Measurements from ENCODE around the gene COG1.

Gene COG1

GRCh38 chr17:73165616-73166404 lies 27.0 kb upstream of the COG1 start:
- H3K79me2 ChIP-seq (ENCODE audit: insufficient read depth, low read depth), result no peaks in the 10 kb centered on the region; the same call in 1 of the 2 replicates
- H3K4me1 ChIP-seq (ENCODE audit: low read depth, poor library complexity, severe bottlenecking), result peaks cover 48% of the 10 kb centered on the region
- peak overlapping the region; percentile 68 for H3K9ac ChIP-seq
- no peak overlapping the region for H3K4me3 ChIP-seq (IDR thresholded peaks at IDR 0.05; ENCODE audit: insufficient read depth, low read depth, low read length)
- H3K27me3 ChIP-seq (ENCODE audit: insufficient read depth, low read depth), result peaks cover 12% of the 10 kb centered on the region
- H3K27ac ChIP-seq, result peak overlapping the region; percentile 91
- H4K20me1 ChIP-seq (ENCODE audit: insufficient read depth), result no peaks in the 10 kb centered on the region
- peak overlapping the region; percentile 62 for H2AFZ ChIP-seq (ENCODE audit: low read depth)
- no peaks in the 10 kb centered on the region for H3K36me3 ChIP-seq (ENCODE audit: insufficient read depth)
- TF ChIP-seq, protein P1, sequence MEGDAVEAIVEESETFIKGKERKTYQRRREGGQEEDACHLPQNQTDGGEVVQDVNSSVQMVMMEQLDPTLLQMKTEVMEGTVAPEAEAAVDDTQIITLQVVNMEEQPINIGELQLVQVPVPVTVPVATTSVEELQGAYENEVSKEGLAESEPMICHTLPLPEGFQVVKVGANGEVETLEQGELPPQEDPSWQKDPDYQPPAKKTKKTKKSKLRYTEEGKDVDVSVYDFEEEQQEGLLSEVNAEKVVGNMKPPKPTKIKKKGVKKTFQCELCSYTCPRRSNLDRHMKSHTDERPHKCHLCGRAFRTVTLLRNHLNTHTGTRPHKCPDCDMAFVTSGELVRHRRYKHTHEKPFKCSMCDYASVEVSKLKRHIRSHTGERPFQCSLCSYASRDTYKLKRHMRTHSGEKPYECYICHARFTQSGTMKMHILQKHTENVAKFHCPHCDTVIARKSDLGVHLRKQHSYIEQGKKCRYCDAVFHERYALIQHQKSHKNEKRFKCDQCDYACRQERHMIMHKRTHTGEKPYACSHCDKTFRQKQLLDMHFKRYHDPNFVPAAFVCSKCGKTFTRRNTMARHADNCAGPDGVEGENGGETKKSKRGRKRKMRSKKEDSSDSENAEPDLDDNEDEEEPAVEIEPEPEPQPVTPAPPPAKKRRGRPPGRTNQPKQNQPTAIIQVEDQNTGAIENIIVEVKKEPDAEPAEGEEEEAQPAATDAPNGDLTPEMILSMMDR (conservative IDR thresholded peaks at IDR 0.05; ENCODE audit: low read depth, low read length), result no peak
- H3K4me2 ChIP-seq, result peak overlapping the region; percentile 86

- peaks cover 50% of the 10 kb centered on the region for H3K4me1 ChIP-seq (ENCODE audit: low read depth, poor library complexity, severe bottlenecking)
- H3K4me3 ChIP-seq (IDR thresholded peaks at IDR 0.05; ENCODE audit: insufficient read depth, low read depth, low read length), result no peak overlapping the region
- peak overlapping the region; percentile 68 for H3K9ac ChIP-seq
- no peaks in the 10 kb centered on the region for H4K20me1 ChIP-seq (ENCODE audit: insufficient read depth)
- TF ChIP-seq, protein P1 (conservative IDR thresholded peaks at IDR 0.05; ENCODE audit: low read depth, low read length), result no peak; the same call in 1 of the 2 replicates
- H2AFZ ChIP-seq (ENCODE audit: low read depth), result no peak overlapping the region
- H3K36me3 ChIP-seq (ENCODE audit: insufficient read depth), result no peaks in the 10 kb centered on the region
- peaks cover 12% of the 10 kb centered on the region for H3K27me3 ChIP-seq (ENCODE audit: insufficient read depth, low read depth)
- peak overlapping the region; percentile 91 for H3K27ac ChIP-seq
- peak overlapping the region; percentile 97 for H3K4me2 ChIP-seq
- H3K79me2 ChIP-seq (ENCODE audit: insufficient read depth, low read depth), result no peaks in the 10 kb centered on the region; the same call in 1 of the 2 replicates
Observed at GRCh38 chr17:73166731-73167581, 25.9 kb upstream of the COG1 start.

- Histone ChIP-seq H3K27ac (no peak overlapping the region; the same call in 1 of the 2 replicates), H3K4me2 (peak overlapping the region; percentile 97), H3K79me2 (ENCODE audit: insufficient read depth, low read depth) (no peaks in the 10 kb centered on the region; the same call in 1 of the 2 replicates), H3K36me3 (ENCODE audit: insufficient read depth) (no peaks in the 10 kb centered on the region), H4K20me1 (ENCODE audit: insufficient read depth) (no peaks in the 10 kb centered on the region), H3K27me3 (ENCODE audit: insufficient read depth, low read depth) (peaks cover 9% of the 10 kb centered on the region), H3K4me1 (ENCODE audit: low read depth, poor library complexity, severe bottlenecking) (peaks cover 59% of the 10 kb centered on the region), H2AFZ (ENCODE audit: low read depth) (no peak overlapping the region), H3K4me3 (IDR thresholded peaks at IDR 0.05; ENCODE audit: insufficient read depth, low read depth, low read length) (no peak overlapping the region), H3K9ac (no peak overlapping the region)
- TF ChIP-seq, protein P1 (conservative IDR thresholded peaks at IDR 0.05; ENCODE audit: low read depth, low read length), result no peak
Observed at GRCh38 chr17:73168667-73169066, 24.2 kb upstream of the COG1 start.

- H3K4me2 ChIP-seq, result no peak overlapping the region
- no peaks in the 10 kb centered on the region for H3K36me3 ChIP-seq (ENCODE audit: insufficient read depth)
- no peak overlapping the region for H3K27ac ChIP-seq
- H3K4me1 ChIP-seq (ENCODE audit: low read depth, poor library complexity, severe bottlenecking), result peaks cover 49% of the 10 kb centered on the region
- no peak overlapping the region for H3K4me3 ChIP-seq (IDR thresholded peaks at IDR 0.05; ENCODE audit: insufficient read depth, low read depth, low read length)
- no peaks in the 10 kb centered on the region; the same call in 1 of the 2 replicates for H3K79me2 ChIP-seq (ENCODE audit: insufficient read depth, low read depth)
- no peak overlapping the region for H2AFZ ChIP-seq (ENCODE audit: low read depth)
- TF ChIP-seq, protein P1 (conservative IDR thresholded peaks at IDR 0.05; ENCODE audit: low read depth, low read length), result no peak
- H3K27me3 ChIP-seq (ENCODE audit: insufficient read depth, low read depth), result no peaks in the 10 kb centered on the region
- H3K9ac ChIP-seq, result no peak overlapping the region
- H4K20me1 ChIP-seq (ENCODE audit: insufficient read depth), result no peaks in the 10 kb centered on the region
Observed at GRCh38 chr17:73170324-73170723, 22.5 kb upstream of the COG1 start.

Data from KMS-11 (cell line).